PFSK-1 (cell line): ENCODE results near the gene KRTAP10-1.

Experiments
- POLR2AphosphoS5 ChIP-seq: IDR thresholded peaks from 2 replicates; pipeline ENCODE4 v1.6.1; 2012; ENCODE audit warnings: low read depth, mild to moderate bottlenecking, control low read depth, low read length, moderate library complexity
- SIN3A ChIP-seq: IDR thresholded peaks from 2 replicates; pipeline ENCODE4 v1.6.1; 2012; ENCODE audit warnings: mild to moderate bottlenecking, low read length, moderate library complexity, borderline replicate concordance; ENCODE audit not compliant: insufficient read depth

DNA sequence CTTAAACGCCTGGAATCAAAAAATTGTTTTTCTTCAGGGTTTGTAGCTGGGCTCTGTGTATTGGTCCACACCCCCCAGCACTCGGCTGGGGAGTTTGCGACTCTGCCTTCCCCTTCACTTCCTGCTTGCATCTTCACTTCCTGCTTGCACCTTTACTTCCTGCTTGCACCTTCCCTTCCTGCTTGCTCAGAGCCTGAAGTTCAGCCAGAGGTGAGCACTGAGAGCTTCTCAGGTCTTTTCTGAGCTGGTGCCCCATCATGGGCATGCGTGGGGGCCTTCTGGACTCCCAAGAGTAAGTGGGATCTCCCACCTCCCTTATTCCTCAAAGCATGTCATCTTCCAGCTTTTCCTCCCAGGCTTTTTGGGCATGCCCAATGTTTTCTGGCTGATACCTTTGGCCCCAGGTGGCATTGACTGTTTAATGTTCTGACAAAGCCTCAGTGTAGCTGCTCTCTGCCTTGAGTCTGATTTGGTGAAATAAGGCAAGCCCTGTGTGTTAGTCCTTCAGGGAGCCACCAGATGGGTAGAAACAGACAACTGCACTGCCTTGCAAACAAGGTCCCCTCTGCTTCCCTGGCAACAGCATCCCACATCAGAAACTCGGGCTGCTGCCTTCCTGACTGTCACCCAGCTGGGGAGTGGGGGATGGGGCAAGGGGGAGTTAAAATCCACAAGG lies 7.8 kb upstream of the KRTAP10-1 start:
- TF ChIP-seq POLR2AphosphoS5: no peak
- TF ChIP-seq SIN3A: no peak
